GM23248 (cell line): ENCODE data around the gene CRISPLD2.

Experiments used
- EZH2 ChIP-seq: fragments of 200-600 bp; sonication (generic); IDR thresholded peaks from 2 replicates; pipeline ENCODE4 v1.6.1; 2018; ENCODE audit warnings: antibody characterized with exemption, mild to moderate bottlenecking; ENCODE audit not compliant: insufficient read depth, poor library complexity, severe bottlenecking
- EZH2phosphoT487 ChIP-seq: fragments of 200-600 bp; sonication (generic); IDR thresholded peaks from 2 replicates; pipeline ENCODE4 v1.6.1; 2018; ENCODE audit warnings: antibody characterized with exemption, moderate library complexity, mild to moderate bottlenecking, low read depth; ENCODE audit not compliant: insufficient read depth

- TF ChIP-seq EZH2 (no peak), EZH2phosphoT487 (no peak)
These were observed 44.4 kb upstream of the CRISPLD2 start for GRCh38 chr16:84775262-84775810.
